PC-9 (cell line): ENCODE measurements around the gene PLA2G2D.

Experiments used
- CTCF ChIP-seq: fragments of 200-600 bp; sonication (generic); conservative IDR thresholded peaks from 2 replicates; pipeline ENCODE4 v1.6.1; 2017; ENCODE audit warnings: mixed run types, antibody characterized with exemption, mild to moderate bottlenecking, moderate library complexity
- EZH2 ChIP-seq: fragments of 200-600 bp; sonication (generic); IDR thresholded peaks from 2 replicates; pipeline ENCODE4 v1.8.0; 2017; ENCODE audit warnings: antibody characterized with exemption, low read depth

DNA sequence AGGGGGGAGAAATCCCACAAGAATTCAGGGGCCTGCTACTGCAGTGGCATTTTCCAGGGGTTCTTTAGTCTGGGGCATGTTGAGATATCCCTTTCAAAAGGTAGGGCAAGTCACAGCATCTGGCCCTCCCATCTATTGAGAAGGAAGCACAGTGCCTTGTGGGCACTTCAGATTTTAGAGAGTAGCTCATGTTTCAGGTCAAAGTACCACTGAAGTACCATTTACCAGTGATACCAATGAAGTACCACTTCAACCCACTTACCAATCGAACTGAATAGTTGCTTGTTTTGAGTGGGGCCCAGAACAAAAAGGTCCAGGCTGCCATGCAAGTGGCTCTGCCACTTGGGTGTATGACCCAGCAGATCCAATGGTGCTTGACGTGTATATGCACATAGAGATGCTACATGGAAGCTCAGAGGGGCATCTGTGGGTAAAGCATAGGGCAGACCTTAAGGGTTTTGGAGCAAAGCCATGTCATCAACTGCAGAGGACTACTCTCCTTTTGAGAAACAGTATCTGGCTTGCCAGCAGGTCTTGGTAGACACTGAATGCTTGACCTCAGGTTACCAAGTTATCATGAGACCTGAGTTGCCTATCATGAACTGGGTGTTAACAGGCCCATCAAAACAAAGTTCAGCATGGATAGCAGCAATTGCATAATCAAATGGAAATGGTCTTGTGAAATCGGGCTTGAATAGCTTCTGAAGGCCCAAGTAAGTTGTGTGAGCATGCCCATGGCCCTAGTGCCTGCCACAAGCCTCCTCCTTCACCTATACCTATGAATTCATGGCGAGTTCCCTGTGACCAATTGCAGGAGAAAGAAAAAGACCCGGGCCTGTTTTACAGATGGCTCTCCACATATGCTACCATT is 23.5 kb downstream of the PLA2G2D start:
- no peak for TF ChIP-seq CTCF
- no peak for TF ChIP-seq EZH2
